ENCODE data around the gene NAA10. TPM values are rescaled to one million over a fixed set of nuclear protein-coding genes. Genes with fewer than 3 reads are reported as not detected.
A peak's percentile ranks its signal among the peaks of the same experiment; 100 is the strongest.

NAA10 gene
- total RNA-seq, 1 experiment from 2014 or later = 321 TPM

DNA sequence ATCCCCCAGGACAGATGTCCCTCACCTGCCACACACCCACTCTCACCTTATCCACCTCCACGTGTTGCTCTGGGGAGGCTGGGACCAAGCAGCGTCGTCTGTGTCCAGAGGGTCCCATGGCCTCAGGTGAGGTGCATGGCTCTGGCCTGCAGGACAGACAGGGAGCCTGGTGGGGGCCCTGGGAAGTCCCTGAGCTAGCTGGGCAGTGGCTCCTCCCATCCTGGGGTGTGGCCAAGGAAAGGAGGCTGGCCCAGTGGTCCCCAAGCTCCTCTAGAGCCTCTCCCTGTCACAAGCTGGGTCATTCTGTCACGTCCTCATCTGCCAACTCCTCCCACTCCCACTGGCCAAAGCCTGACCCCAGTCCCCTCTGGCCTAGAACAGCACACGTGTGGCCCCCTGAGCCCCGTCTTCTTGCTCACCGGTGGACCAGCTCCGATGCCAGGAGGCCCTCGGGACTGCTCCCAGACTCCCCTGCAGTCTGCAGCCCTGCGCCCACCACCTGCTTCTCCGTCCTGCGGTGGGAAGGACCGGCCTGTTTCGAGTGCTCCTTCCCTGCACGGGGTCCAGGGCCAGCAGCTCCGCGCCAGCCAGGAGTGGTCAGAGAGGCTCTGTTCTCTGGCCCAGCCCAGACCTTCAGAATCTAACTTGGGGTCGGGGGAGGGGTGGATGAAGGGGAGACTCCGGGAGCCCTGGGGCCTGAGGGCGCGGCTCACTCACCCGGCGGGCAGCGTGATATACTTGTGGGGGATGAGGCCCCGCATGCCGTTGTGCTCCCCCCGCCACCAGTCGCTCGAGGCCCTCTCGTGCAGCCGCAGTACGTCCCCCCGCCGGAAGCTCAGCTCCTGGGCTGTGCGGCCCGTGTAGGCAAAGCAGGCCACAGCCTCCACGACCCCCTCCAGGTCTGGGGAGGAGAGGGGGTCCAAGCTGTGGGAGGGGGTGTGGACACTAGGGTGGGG, 25.5 kb downstream of the NAA10 start:
- peak; percentile 47 for DNase-seq (ENCODE audit: low spot score)

DNA sequence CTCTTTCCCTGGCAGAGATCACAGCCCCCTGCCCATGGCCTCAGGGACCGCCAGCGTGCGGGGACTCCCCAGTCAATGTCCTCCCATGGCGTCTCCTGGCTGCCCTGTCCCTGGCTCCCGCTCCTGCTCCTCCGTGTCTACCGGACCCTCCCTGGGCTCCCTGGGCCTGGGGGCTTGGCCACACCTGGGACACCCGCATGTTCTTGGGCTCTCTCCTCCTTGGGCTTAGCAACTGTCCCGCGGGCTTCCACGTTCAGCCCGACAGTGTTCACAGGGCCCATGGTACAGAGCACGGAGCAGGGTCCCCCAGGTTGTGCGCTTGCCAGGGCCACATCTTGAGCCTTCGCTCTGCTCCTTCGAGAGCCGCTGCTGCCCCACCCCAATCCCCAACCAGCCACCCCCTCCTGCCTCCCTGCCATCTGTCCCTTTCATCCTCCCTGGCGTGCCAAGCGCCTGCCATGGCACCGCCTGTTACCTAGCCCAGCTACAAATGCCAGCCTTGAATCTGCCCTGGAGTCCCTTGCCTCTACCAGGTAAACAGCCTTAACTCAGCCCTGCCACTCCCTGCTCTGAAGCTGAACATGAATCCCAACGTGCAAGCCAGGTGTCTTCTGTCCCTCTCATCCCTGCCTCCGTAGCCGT, 26.5 kb downstream of the NAA10 start:
- DNase-seq (ENCODE audit: low spot score) = no peak

DNA sequence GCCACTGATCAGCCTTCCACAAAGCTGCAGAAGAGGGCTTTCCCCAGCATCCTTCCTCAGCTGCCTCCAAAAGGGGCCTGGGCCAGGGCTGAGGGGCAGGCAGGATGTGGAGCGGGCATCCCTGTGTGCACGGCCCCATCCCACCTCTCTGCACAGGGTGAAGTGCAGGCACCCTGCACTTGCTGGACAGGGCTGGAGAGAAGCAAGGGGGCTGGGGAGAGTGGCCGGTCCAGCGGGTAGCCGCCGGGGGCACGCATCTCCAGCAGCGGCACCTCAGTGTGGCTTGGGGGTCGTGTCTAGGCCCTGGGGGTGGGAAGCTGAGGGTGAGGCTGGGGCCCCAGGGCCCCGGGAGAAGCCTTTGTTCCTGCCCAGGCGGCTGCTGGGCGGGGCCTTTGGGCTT, 27.4 kb downstream of the NAA10 start:
- DNase-seq (ENCODE audit: low spot score) = no peak

DNA sequence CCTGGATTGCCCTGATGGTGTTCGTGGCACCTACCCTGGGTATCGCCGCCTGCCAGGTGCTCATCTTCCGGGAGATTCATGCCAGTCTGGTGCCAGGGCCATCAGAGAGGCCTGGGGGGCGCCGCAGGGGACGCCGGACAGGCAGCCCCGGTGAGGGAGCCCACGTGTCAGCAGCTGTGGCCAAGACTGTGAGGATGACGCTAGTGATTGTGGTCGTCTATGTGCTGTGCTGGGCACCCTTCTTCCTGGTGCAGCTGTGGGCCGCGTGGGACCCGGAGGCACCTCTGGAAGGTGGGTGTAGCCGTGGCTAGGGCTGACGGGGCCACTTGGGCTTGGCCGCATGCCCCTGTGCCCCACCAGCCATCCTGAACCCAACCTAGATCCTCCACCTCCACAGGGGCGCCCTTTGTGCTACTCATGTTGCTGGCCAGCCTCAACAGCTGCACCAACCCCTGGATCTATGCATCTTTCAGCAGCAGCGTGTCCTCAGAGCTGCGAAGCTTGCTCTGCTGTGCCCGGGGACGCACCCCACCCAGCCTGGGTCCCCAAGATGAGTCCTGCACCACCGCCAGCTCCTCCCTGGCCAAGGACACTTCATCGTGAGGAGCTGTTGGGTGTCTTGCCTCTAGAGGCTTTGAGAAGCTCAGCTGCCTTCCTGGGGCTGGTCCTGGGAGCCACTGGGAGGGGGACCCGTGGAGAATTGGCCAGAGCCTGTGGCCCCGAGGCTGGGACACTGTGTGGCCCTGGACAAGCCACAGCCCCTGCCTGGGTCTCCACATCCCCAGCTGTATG, 28.5 kb downstream of the NAA10 start:
- no peak for DNase-seq (ENCODE audit: low spot score)

DNA sequence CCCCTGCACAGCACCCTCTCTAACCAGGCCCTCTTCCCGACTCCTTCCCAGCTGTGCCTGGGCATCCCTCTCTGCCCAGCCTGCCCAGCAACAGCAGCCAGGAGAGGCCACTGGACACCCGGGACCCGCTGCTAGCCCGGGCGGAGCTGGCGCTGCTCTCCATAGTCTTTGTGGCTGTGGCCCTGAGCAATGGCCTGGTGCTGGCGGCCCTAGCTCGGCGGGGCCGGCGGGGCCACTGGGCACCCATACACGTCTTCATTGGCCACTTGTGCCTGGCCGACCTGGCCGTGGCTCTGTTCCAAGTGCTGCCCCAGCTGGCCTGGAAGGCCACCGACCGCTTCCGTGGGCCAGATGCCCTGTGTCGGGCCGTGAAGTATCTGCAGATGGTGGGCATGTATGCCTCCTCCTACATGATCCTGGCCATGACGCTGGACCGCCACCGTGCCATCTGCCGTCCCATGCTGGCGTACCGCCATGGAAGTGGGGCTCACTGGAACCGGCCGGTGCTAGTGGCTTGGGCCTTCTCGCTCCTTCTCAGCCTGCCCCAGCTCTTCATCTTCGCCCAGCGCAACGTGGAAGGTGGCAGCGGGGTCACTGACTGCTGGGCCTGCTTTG, 29.2 kb downstream of the NAA10 start:
- DNase-seq (ENCODE audit: low spot score) = no peak

DNA sequence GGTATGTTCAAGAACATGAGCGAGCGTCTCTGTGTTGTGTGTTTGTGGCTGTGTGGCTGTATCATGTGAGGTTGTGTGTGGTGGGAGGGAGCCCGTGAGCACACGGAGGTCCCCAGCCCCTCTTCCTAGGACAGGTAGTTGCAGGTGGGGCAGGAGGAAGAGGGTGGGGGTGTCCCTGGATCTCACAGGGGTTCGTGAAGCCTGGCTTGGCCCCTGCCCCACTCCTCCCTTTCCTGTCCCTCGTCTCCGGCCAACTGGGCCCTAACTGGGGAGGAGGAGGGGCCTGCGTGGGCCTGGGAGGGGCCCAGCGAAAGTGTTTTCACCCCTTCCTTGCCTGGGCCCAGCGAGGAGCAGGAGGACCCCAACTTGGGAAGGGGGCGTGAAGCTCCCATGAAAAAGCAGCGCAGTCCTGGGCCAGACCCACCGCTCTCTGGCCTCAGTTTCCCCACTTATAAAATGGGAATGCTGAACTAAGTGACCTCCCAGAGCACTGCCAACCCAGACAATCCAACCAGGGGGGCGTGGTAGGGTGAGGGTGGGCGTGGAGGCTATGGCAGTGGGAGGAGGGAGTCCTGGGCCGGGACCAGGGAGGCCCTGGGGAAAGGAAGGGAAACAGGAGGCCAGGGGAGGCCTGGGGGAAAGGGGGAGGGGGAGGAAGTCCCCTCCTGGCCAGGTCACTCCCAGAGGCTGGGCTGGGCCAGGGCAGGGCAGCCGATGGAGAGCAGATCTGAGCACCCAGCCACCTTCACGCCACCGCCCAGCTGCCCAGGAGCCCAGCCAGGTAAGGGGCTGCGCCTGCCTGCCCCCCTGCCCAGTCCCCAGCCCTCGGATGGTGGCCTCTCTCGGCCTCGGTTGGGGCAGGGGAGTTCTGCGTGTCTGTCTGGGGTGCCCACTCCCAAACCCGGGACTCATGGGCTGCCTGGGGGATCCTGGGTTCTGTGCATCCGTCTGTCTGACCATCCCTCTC, 30.6 kb downstream of the NAA10 start, which contains the start of gene AVPR2:
AVPR2 (plus strand) TSS at position 683 of the 967 bp plus-strand sequence. CDS start 473 bp downstream, outside the sequence.
- DNase-seq (ENCODE audit: low spot score) = no peak

DNA sequence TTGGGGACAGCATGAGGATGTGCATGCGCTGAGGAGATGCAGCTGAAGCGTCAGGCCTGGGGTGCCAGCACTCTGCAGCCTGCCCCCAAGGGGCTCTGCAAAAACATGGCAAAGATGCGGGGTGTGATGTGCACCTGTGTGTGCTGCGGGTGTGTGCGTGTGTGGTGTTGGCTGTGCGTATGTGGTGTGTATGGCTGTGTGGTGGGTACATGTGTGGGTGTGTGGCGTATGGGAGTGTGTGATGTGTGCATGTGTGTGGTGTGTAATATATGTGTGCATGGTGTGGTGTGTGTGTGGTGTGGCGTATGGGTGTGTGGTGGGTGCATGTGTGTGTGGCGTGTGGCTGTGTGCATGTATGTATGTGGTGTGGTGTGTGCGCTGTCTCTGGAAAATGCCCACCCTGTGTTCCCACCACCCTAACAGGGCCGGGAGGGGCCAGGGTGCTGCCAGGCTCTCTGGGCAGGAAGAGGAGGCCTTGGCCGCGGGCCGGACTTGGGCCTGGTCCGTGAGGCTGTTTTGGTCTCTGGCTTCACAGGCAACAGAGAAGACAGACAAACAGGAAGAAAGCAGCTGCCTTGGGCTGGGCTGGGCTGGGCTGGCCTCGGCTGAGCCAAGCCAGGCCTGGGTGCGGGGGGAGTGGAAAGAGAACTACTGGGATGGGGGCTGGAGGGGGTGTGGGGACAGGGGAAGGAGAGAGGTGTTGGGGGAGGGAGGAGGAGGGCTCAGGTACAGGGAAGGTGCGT, 31.4 kb downstream of the NAA10 start:
- DNase-seq (ENCODE audit: low spot score) = no peak

DNA sequence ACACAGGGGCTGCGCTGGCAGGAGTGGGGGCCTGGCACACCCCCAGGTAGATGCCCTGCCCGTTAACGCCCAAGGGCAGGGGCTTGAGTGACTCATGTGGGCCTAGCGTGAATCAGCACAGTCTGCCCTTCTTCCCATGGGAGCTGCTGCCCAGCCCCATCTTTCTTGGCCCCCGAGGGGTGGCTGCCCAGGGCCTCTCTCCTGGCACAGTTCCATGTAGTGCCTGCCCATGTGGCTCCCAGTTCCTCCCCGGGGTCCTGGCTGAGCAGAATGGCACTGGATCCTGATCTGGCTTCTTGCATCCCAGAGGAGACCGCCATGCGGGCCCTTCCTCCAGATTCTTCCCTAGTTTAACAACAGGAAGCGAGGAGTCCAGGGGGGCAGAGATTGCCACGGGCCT, 32.5 kb downstream of the NAA10 start:
- DNase-seq (ENCODE audit: low spot score) = no peak

DNA sequence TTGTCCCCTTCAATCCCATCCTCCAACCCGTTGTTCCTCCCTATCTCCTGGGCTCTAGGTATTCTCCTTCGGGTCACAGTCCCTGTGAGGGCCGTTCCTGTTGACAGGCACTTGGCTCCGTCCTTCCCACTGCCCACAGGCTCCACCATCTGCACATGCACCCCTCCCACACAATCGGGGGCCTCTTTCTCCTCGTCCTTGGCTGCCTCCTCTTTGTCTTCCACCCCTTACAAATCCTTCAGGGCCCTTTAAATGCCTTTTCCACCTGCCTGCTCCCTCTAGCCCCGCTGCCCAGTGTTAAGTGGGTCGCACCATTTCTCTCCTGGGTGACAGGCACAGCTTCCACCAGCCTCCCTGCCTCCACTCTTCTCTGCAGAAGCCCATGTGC, 33.1 kb downstream of the NAA10 start:
- DNase-seq (ENCODE audit: low spot score) = no peak

DNA sequence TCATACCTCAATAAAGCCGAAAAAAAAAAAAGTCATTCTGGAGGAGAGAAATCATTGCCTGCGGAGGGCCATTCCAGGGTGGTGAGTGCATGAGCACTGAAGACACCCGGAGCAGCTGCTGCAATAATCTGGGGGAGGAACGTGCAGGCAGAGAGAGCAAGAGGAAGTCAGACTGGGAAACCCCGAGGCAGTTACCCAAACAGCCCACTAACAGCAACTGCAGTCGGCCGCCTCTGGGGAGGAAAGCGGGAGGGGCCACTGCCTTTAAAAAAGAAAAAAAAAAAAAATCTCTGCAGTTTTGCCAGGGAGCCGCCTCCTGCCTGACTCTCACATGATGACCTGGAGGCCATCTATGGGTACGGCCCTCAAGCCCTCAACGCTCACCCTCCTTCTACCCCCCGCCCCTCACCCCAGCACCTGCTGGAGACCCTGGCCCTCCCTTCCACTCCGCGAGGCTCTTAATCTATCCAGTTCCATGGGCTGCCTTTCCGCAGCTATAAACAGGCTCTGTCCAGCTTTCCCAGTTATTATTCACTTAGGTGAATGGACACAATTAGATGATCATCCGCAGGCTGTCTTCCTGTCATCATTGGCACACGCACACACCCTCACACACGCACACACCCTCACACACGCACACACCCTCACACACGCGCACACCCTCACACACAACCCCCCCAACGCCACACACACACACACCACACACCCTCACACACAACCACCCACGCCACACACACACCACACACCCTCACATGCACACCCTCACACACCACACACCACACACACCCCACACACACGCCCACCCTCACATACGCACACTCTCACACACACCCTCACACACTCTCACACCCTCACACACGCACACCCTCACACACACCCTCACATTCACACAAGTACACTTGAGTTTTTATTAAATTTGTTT, 33.7 kb downstream of the NAA10 start:
- no peak for DNase-seq (ENCODE audit: low spot score)

DNA sequence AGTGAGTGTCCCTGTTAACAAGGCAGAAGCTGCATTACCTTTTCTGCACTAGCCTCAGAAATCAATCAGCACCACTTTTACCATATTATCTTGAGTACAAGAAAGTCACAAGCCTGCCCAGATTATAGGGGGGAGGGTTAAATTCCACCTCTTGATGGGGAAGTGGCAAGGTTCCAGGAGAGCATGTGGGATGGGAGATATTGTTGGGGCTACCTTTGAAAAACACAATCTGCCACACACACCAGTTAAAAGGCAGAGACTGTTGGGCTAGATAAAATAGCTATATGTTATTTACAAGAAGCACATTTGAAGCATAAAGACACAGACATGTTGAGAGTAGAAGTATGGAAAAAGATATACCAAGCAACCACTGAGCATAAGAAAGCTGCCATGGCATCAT, 36.9 kb downstream of the NAA10 start:
- no peak for DNase-seq (ENCODE audit: low spot score)

DNA sequence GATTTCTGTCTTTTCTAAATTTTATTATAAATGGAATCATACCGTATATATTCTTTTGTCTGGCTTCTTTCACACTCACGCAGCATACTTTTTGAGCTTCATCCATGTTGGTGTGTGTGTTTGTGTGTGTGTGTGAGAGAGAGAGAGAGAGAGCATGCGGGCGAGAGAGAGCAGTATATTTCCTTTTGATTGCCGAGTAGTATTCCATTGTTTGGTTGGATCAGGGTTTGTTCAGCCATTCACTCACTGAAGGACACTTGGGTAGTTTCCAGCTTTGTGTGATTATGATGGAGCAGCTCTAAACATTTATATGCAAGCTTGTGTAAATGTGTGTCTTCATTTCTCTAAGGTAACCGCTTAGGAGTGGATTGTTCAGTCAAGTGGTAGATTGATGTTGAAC, 45.7 kb downstream of the NAA10 start:
- DNase-seq (ENCODE audit: low spot score) = no peak

DNA sequence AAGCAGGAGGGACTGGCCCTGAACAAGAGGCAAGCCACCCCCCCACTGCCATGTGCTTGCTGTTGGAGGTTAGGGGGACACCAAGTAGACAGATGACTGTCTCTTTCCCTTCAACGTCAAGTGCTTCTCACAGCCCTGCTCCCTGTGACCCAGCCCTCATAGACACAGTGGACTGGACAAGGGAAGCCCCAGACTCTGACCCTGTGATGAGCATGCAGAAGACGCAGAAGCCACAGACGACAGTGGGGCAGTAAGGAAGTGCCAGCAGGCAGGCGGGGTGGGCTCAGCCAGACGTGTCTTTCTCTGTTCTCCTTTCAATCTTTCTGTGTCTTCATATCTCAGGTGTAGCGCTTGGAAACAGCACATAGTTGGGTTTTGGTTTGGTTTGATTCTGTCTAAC, 46.5 kb downstream of the NAA10 start:
- DNase-seq (ENCODE audit: low spot score) = no peak

DNA sequence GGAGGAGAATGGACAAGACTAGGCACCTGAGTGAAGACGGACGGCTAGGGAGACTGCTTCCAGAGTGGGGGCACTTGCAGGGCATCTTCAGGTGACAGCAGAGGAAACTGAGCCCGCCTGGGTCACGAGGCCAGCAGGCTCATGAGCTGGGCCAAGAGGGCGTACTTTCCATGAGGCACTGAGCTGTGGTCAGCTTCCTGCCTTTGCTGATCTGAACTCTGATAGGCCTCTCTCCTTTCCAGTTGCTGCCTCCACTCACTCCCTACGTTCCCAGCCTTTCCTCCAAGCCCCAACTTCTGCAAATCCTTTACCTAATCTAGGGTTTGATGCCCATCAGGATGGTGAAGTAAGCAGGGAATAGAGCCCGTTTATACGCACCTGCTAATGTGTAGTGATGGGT, 47.5 kb downstream of the NAA10 start:
- DNase-seq (ENCODE audit: low spot score) = no peak

DNA sequence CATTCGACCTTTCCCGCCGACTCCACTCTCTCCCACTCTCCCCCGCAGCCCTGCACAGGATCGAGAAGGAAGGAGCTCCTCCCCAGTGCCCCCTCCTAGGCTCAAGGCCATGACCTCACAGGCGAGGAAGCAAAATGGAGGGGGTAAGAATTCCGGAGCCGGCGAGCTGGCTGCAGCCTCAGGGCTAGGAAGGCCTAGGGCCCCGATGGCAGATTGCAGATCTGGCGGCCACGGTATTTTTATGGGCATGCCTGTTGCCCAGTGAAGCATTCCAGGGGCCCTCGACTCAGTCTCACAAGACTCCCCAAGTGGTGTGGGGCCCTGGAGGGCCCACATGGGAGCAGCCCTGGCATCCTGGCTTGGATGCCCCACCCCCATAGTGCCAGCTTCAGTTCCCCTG, 47.9 kb downstream of the NAA10 start:
- DNase-seq (ENCODE audit: low spot score) = no peak

DNA sequence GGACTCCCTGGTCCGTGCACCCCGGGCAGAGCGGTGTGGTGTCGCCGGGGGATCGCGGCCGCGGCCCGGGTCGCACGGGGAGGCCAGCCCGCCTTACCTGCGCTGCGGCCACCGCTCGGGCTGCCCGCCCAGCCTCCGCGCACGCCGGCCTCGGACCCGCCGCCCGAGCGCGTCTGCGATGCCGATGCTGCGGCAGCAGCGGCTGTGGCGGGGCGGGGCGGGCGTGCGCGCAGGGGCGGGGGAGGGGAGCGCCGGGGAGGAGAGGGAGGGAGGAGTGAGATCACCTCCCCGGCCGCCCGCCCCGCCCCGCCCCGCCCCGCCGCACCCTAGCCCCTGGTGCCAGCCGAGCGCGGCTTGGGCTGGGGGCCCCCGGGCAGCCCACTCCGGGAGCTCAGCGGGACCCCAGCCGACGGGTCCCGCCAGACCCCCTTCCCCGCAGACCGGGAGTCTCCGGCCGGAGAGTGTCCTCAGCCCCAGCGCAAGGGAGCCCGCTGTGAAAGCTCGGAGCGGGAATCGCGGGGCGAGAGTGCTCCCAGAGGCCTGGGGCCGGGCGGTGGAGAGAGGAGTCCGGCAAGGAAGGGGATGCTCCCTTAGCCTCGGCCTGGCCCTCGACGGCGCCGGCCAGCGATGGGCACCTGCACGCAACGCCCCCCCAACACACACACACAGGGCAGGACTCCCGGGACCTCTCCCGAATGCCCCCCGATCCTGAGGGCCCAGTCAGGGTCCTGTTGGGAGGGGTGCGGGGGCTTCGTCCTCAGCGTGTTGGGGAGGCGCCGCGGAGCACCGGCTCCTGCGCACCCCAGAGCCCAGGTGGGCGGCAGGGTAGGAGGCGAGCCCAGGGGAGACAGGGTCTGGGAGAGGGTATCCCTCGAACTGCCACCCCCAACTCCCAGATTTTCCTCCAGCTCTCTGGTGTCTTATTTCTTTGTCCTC, 48.6 kb downstream of the NAA10 start, which contains the start of gene L1CAM:
L1CAM (minus strand) TSS at position 206 of the 936 bp plus-strand sequence. CDS start 10,337 bp downstream, outside the sequence.
- DNase-seq (ENCODE audit: low spot score) = no peak

DNA sequence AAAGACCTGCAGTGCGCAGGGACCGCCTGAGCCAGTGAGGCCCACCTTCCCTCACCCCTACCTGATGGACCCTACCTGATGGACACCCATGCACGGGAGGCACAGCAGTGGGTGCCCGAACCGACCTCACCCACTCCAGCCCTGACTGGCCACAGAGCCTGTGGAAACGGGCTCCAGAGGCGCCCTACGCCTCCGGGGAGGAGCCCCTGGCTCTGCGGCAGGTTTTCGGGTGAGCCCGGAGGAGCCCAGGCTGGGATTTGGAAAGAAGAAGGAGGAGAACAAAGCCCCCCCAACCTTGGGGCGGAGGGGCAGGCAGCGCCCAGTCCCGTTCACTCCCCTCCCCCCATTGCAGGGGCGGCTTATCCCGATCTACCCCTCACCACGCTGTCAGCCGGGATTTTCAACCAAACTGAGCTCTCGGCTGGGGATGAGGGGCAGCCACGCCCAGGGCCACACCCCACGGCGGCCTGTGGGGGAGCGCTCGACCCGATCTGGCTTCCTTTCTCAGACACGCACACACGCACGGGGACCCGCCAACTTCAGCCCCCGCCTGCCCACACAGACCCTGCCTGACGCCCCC, 49.5 kb downstream of the NAA10 start:
- DNase-seq (ENCODE audit: low spot score) = no peak
